IPS-18a (cell line): ENCODE measurements around the gene MARCOL.

ENCODE experiments used
- H3K27ac ChIP-seq: one replicate; pipeline ENCODE4 v1.5.1; 2013; ENCODE audit warnings: low read length
- H3K27me3 ChIP-seq: one replicate; pipeline ENCODE4 v1.6.1; 2013; ENCODE audit warnings: mild to moderate bottlenecking, low read length; ENCODE audit not compliant: control insufficient read depth, insufficient read depth
- H3K36me3 ChIP-seq: one replicate; pipeline ENCODE4 v1.6.1; 2013; ENCODE audit warnings: low read depth, low read length; ENCODE audit not compliant: control insufficient read depth
- H3K4me1 ChIP-seq: one replicate; pipeline ENCODE4 v1.6.1; 2013; ENCODE audit warnings: low read depth, low read length; ENCODE audit not compliant: control insufficient read depth
- H3K4me3 ChIP-seq: one replicate; pipeline ENCODE4 v1.5.1; 2013; ENCODE audit warnings: low read length
- H3K9ac ChIP-seq: one replicate; pipeline ENCODE4 v1.6.1; 2013; ENCODE audit warnings: mild to moderate bottlenecking, low read length, moderate library complexity
- H3K9me3 ChIP-seq: one replicate; pipeline ENCODE4 v1.6.1; 2013; ENCODE audit warnings: low read depth, low read length; ENCODE audit not compliant: control insufficient read depth

MARCOL gene

DNA sequence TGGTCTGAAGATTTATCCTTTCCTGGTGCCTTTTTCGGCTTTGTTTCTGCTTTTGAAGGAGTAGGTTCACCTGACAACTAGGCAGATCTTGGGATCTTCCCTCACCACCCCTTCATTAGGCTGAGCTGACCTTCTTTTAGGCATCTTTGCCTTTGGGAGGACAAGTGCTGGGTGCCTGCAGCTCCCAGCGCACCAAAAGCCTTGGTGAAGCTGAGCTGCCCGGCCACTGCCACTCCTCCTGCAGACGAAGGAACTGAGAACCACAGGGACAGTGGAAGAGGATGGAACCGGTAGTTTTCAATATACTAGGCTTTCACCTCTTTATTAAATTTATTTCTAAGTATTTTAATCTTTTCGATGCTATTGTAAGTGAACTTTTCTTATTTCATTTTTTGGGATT, 16.8 kb upstream of the MARCOL start:
- H3K4me3 ChIP-seq: no peak overlapping the region
- no peak overlapping the region for H3K27ac ChIP-seq
- no peak overlapping the region for H3K9ac ChIP-seq
- no peaks in the 10 kb centered on the region for H3K27me3 ChIP-seq
- H3K4me1 ChIP-seq: no peaks in the 10 kb centered on the region
- H3K9me3 ChIP-seq: no peaks in the 10 kb centered on the region
- no peaks in the 10 kb centered on the region for H3K36me3 ChIP-seq

- Histone ChIP-seq H3K9me3 (no peaks in the 10 kb centered on the region), H3K4me3 (no peak overlapping the region), H3K9ac (no peak overlapping the region), H3K4me1 (no peaks in the 10 kb centered on the region), H3K27me3 (no peaks in the 10 kb centered on the region), H3K36me3 (no peaks in the 10 kb centered on the region), H3K27ac (no peak overlapping the region)
These were observed 14.1 kb upstream of the MARCOL start for GRCh38 chr5:148224117-148224742.

GRCh38 chr5:148228392-148228984, 9.8 kb upstream of the MARCOL start:
- Histone ChIP-seq H3K36me3 (no peaks in the 10 kb centered on the region), H3K4me3 (no peak overlapping the region), H3K27me3 (no peaks in the 10 kb centered on the region), H3K27ac (no peak overlapping the region), H3K9ac (no peak overlapping the region), H3K9me3 (no peaks in the 10 kb centered on the region), H3K4me1 (no peaks in the 10 kb centered on the region)

- Histone ChIP-seq H3K27me3 (no peaks in the 10 kb centered on the region), H3K4me3 (no peak overlapping the region)
These were observed 8.5 kb upstream of the MARCOL start for GRCh38 chr5:148229840-148230239.

GRCh38 chr5:148230240-148230639, 8.1 kb upstream of the MARCOL start:
- H3K4me3 ChIP-seq: no peak overlapping the region
- no peaks in the 10 kb centered on the region for H3K36me3 ChIP-seq
- H3K9me3 ChIP-seq: no peaks in the 10 kb centered on the region
- no peaks in the 10 kb centered on the region for H3K27me3 ChIP-seq
- no peak overlapping the region for H3K9ac ChIP-seq
- H3K4me1 ChIP-seq: no peaks in the 10 kb centered on the region
- H3K27ac ChIP-seq: no peak overlapping the region

More at GRCh38 chr5:148229840-148230239, 8.5 kb upstream of the MARCOL start:
- no peaks in the 10 kb centered on the region for H3K36me3 ChIP-seq
- no peak overlapping the region for H3K9ac ChIP-seq
- H3K9me3 ChIP-seq: no peaks in the 10 kb centered on the region
- no peaks in the 10 kb centered on the region for H3K4me1 ChIP-seq
- no peak overlapping the region for H3K27ac ChIP-seq

GRCh38 chr5:148237785-148238417, 424 bp upstream of the MARCOL start:
- no peaks in the 10 kb centered on the region for H3K4me1 ChIP-seq
- no peak overlapping the region for H3K4me3 ChIP-seq
- H3K27me3 ChIP-seq: no peaks in the 10 kb centered on the region
- H3K36me3 ChIP-seq: no peaks in the 10 kb centered on the region
- H3K9ac ChIP-seq: no peak overlapping the region
- H3K9me3 ChIP-seq: no peaks in the 10 kb centered on the region
- no peak overlapping the region for H3K27ac ChIP-seq

GRCh38 chr5:148248894-148249293, 10.6 kb downstream of the MARCOL start:
- H3K27me3 ChIP-seq: no peaks in the 10 kb centered on the region
- no peak overlapping the region for H3K4me3 ChIP-seq
- H3K36me3 ChIP-seq: no peaks in the 10 kb centered on the region
- no peaks in the 10 kb centered on the region for H3K4me1 ChIP-seq
- H3K27ac ChIP-seq: no peak overlapping the region
- H3K9me3 ChIP-seq: no peaks in the 10 kb centered on the region
- no peak overlapping the region for H3K9ac ChIP-seq

DNA sequence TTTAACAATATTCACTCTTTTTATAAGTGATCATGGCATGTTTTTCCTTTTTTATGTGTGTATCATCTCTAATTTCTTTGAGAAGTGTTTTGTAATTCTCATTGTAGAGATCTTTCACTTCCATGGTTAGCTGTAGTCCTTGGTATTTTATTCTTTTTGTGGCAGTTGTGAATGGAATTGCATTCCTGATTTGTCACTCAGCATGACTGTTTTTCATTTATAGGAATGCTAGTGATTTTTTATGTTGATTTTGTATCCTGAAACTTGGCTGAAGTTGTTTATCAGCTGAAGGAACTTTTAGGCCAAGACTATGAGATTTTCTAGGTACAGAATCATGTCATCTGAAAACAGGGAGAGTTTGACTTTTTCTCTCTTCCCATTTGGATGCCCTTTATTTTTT, 17.1 kb downstream of the MARCOL start:
- Histone ChIP-seq H3K27ac (no peak overlapping the region), H3K36me3 (no peaks in the 10 kb centered on the region), H3K4me3 (no peak overlapping the region), H3K9me3 (no peaks in the 10 kb centered on the region), H3K4me1 (no peaks in the 10 kb centered on the region), H3K27me3 (no peaks in the 10 kb centered on the region), H3K9ac (no peak overlapping the region)

- H3K27me3 ChIP-seq: no peaks in the 10 kb centered on the region
- H3K36me3 ChIP-seq: no peaks in the 10 kb centered on the region
- H3K9me3 ChIP-seq: no peaks in the 10 kb centered on the region
- H3K9ac ChIP-seq: no peak overlapping the region
- no peaks in the 10 kb centered on the region for H3K4me1 ChIP-seq
- H3K27ac ChIP-seq: no peak overlapping the region
- H3K4me3 ChIP-seq: no peak overlapping the region
These were observed 21.0 kb downstream of the MARCOL start for GRCh38 chr5:148259288-148259687.

- Histone ChIP-seq H3K9me3 (no peaks in the 10 kb centered on the region), H3K4me3 (no peak overlapping the region), H3K36me3 (no peaks in the 10 kb centered on the region), H3K27ac (no peak overlapping the region), H3K4me1 (no peaks in the 10 kb centered on the region), H3K9ac (no peak overlapping the region), H3K27me3 (no peaks in the 10 kb centered on the region)
These were observed 22.9 kb downstream of the MARCOL start for GRCh38 chr5:148261221-148261620.

DNA sequence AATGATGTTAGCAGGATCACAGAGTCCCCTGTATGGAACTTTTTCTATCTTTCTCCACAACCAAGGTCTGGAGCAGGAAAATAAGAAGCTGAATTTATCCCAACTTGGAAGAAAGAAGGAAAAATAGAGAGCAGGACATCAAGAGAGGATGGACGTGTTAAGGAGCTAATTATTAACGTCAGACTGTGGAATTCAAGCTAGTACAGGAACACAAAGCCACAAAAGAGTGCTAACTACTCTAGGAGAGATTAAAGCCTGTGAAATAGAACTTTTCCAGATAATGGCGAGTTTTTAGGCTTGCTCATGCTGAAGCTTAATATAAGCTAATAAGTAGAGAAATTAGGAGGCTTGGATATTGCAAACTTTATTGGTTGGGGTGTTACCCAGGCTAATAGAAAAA, 29.6 kb downstream of the MARCOL start:
- no peaks in the 10 kb centered on the region for H3K9me3 ChIP-seq
- no peaks in the 10 kb centered on the region for H3K4me1 ChIP-seq
- H3K36me3 ChIP-seq: no peaks in the 10 kb centered on the region
- H3K9ac ChIP-seq: no peak overlapping the region
- H3K27ac ChIP-seq: no peak overlapping the region
- no peaks in the 10 kb centered on the region for H3K27me3 ChIP-seq
- no peak overlapping the region for H3K4me3 ChIP-seq

GRCh38 chr5:148268566-148268965, 30.2 kb downstream of the MARCOL start, which contains the start of gene SPINK13:
Gene SPINK13 (plus strand): TSS chr5:148268794. CDS start chr5:148270073, 1,279 bp downstream.
- Histone ChIP-seq H3K36me3 (no peaks in the 10 kb centered on the region), H3K27me3 (no peaks in the 10 kb centered on the region), H3K27ac (no peak within 1 kb of the TSS), H3K9me3 (no peaks in the 10 kb centered on the region), H3K9ac (no peak within 1 kb of the TSS), H3K4me1 (no peaks in the 10 kb centered on the region), H3K4me3 (no peak within 1 kb of the TSS)
